ENCODE results near the gene GOT1. TPM values are rescaled to one million over a fixed set of nuclear protein-coding genes. Genes with fewer than 3 reads are reported as not detected.

GOT1 gene
- total RNA-seq, 1 donor from 2014 or later = 38.9 TPM

GRCh38 chr10:99366666-99367065, 63.8 kb downstream of the GOT1 start:
- Mint-ChIP-seq H3K4me1 (ENCODE audit: low read depth) (no peaks in the 10 kb centered on the region), H3K4me3 (ENCODE audit: unreplicated experiment) (no peak overlapping the region), H3K27ac (ENCODE audit: unreplicated experiment) (no peak overlapping the region), H3K27me3 (ENCODE audit: low read depth) (peaks cover 44% of the 10 kb centered on the region), H3K36me3 (ENCODE audit: low read depth) (peaks cover 1% of the 10 kb centered on the region), H3K9me3 (ENCODE audit: low read depth) (no peaks in the 10 kb centered on the region)
- no peak for TF ChIP-seq CTCF (IDR thresholded peaks at IDR 0.05)
- DNase-seq (ENCODE audit: low spot score) = no peak

- Mint-ChIP-seq H3K4me1 (ENCODE audit: low read depth) (no peaks in the 10 kb centered on the region), H3K27ac (ENCODE audit: unreplicated experiment) (no peak overlapping the region), H3K36me3 (ENCODE audit: low read depth) (peaks cover 1% of the 10 kb centered on the region), H3K9me3 (ENCODE audit: low read depth) (no peaks in the 10 kb centered on the region), H3K4me3 (ENCODE audit: unreplicated experiment) (no peak overlapping the region), H3K27me3 (ENCODE audit: low read depth) (peaks cover 41% of the 10 kb centered on the region)
- TF ChIP-seq CTCF (IDR thresholded peaks at IDR 0.05) = no peak
- DNase-seq (ENCODE audit: low spot score) = no peak
Observed at GRCh38 chr10:99365736-99366135, 64.7 kb downstream of the GOT1 start.

GRCh38 chr10:99365311-99365710, 65.1 kb downstream of the GOT1 start:
- Mint-ChIP-seq H3K27ac (ENCODE audit: unreplicated experiment) (no peak overlapping the region), H3K4me1 (ENCODE audit: low read depth) (no peaks in the 10 kb centered on the region), H3K4me3 (ENCODE audit: unreplicated experiment) (no peak overlapping the region), H3K27me3 (ENCODE audit: low read depth) (peaks cover 40% of the 10 kb centered on the region), H3K36me3 (ENCODE audit: low read depth) (peaks cover 1% of the 10 kb centered on the region), H3K9me3 (ENCODE audit: low read depth) (no peaks in the 10 kb centered on the region)
- no peak for DNase-seq (ENCODE audit: low spot score)
- no peak for TF ChIP-seq CTCF (IDR thresholded peaks at IDR 0.05)

GRCh38 chr10:99364125-99364524, 66.3 kb downstream of the GOT1 start:
- no peak for DNase-seq (ENCODE audit: low spot score)

GRCh38 chr10:99360934-99361333, 69.5 kb downstream of the GOT1 start:
- no peaks in the 10 kb centered on the region for H3K9me3 Mint-ChIP-seq (ENCODE audit: low read depth)
- no peaks in the 10 kb centered on the region for H3K36me3 Mint-ChIP-seq (ENCODE audit: low read depth)
- H3K27ac Mint-ChIP-seq (ENCODE audit: unreplicated experiment) = no peak overlapping the region
- no peak overlapping the region for H3K4me3 Mint-ChIP-seq (ENCODE audit: unreplicated experiment)
- TF ChIP-seq CTCF (IDR thresholded peaks at IDR 0.05) = no peak
- no peaks in the 10 kb centered on the region for H3K4me1 Mint-ChIP-seq (ENCODE audit: low read depth)
- H3K27me3 Mint-ChIP-seq (ENCODE audit: low read depth) = peaks cover 29% of the 10 kb centered on the region
- DNase-seq (ENCODE audit: low spot score) = no peak

More at GRCh38 chr10:99364125-99364524, 66.3 kb downstream of the GOT1 start:
- H3K27ac Mint-ChIP-seq (ENCODE audit: unreplicated experiment) = no peak overlapping the region
- no peak for TF ChIP-seq CTCF (IDR thresholded peaks at IDR 0.05)
- no peaks in the 10 kb centered on the region for H3K9me3 Mint-ChIP-seq (ENCODE audit: low read depth)
- H3K4me1 Mint-ChIP-seq (ENCODE audit: low read depth) = no peaks in the 10 kb centered on the region
- peaks cover 1% of the 10 kb centered on the region for H3K36me3 Mint-ChIP-seq (ENCODE audit: low read depth)
- H3K27me3 Mint-ChIP-seq (ENCODE audit: low read depth) = peaks cover 33% of the 10 kb centered on the region
- no peak overlapping the region for H3K4me3 Mint-ChIP-seq (ENCODE audit: unreplicated experiment)
